GM21619 (cell line): ENCODE data around the gene PPM1G.
"Not testable (repeated sequence)": the region's sequence is repeated elsewhere in the genome, so short reads cannot be mapped to it uniquely, and the experiment has no call there.

ENCODE experiments used
- ATAC-seq: cut with Tn5 transposase; IDR thresholded peaks from one replicate; pipeline ENCODE4 v1.9.1; 2021; ENCODE audit not compliant: unreplicated experiment

PPM1G gene

GRCh38 chr2:27376151-27376865, 33.1 kb downstream of the PPM1G start:
- ATAC-seq, result no peak

GRCh38 chr2:27375513-27376099, 33.8 kb downstream of the PPM1G start:
- no peak for ATAC-seq

GRCh38 chr2:27373567-27373966, 35.8 kb downstream of the PPM1G start:
- no peak for ATAC-seq

- ATAC-seq, result no peak
Measured at GRCh38 chr2:27372937-27373336, 36.5 kb downstream of the PPM1G start.

GRCh38 chr2:27370816-27371620, 38.4 kb downstream of the PPM1G start:
- peak; percentile 22 for ATAC-seq

GRCh38 chr2:27370026-27370815, 39.2 kb downstream of the PPM1G start, which contains the start of the genes EIF2B4 and SNX17:
Gene EIF2B4, minus strand, starts transcription at chr2:27370338. Its CDS starts 24 bp downstream, at chr2:27370314.
Gene SNX17, plus strand, starts transcription at chr2:27370616. Its CDS starts 128 bp downstream, at chr2:27370744.
- ATAC-seq, result peak; percentile 86

GRCh38 chr2:27369471-27370025, 39.8 kb downstream of the PPM1G start:
- no peak for ATAC-seq

GRCh38 chr2:27363933-27364332, 45.5 kb downstream of the PPM1G start:
- no peak for ATAC-seq

GRCh38 chr2:27362678-27363420, 46.5 kb downstream of the PPM1G start:
- ATAC-seq, result no peak

- peak; percentile 86 for ATAC-seq
Measured at GRCh38 chr2:27356382-27357181, 52.8 kb downstream of the PPM1G start, which contains the start of gene GTF3C2. Gene GTF3C2, minus strand, starts transcription at chr2:27356764. Its CDS starts 13,210 bp downstream, at chr2:27343554.

- ATAC-seq, result peak; percentile 27
Measured at GRCh38 chr2:27356056-27356381, 53.4 kb downstream of the PPM1G start.

GRCh38 chr2:27354597-27354927, 54.8 kb downstream of the PPM1G start:
- no peak for ATAC-seq

- ATAC-seq, result no peak
Measured at GRCh38 chr2:27353762-27354596, 55.4 kb downstream of the PPM1G start.

- not testable (repeated sequence) for ATAC-seq
Measured at GRCh38 chr2:27353386-27353761, 56.0 kb downstream of the PPM1G start.

GRCh38 chr2:27351802-27352598, 57.4 kb downstream of the PPM1G start:
- no peak for ATAC-seq

GRCh38 chr2:27350106-27350693, 59.2 kb downstream of the PPM1G start:
- no peak for ATAC-seq

- ATAC-seq, result no peak
Measured at GRCh38 chr2:27347641-27348040, 61.8 kb downstream of the PPM1G start.
